Gastrocnemius medialis (tissue), 4 donors: ENCODE data around the gene RASSF1.

Experiments
- CTCF ChIP-seq, 5 experiments: fragments of 450-650 bp in 3 of 5; fragments of 200-600 bp in 2 of 5; sonication (generic) in 2 of 5; IDR thresholded peaks in 4 of 5; conservative IDR thresholded peaks in 1 of 5; 1 replicate in 4 of 5; 2 replicates in 1 of 5; pipeline ENCODE4 v1.5.1; 2016 to 2019; ENCODE audit warnings: antibody characterized with exemption in 5 of 5, mild to moderate bottlenecking in 3 of 5, moderate library complexity in 3 of 5
- POLR2A ChIP-seq, 2 donors: fragments of 450-650 bp; IDR thresholded peaks; one replicate each; pipeline ENCODE4 v1.6.1; 2017; ENCODE audit warnings: antibody characterized with exemption in 2 of 2, mild to moderate bottlenecking in 2 of 2, moderate library complexity in 2 of 2

- TF ChIP-seq CTCF (IDR thresholded peaks at IDR 0.05 in 4 of 5, conservative IDR thresholded peaks at IDR 0.05 in 1 of 5): no peak
- no peak for TF ChIP-seq POLR2A (IDR thresholded peaks at IDR 0.05)
Observed at GRCh38 chr3:50369012-50369670, 28.5 kb upstream of the RASSF1 start.
